HG02763 (cell line): ENCODE results near the gene HMOX2.

Experiments used
- ATAC-seq: cut with Tn5 transposase; IDR thresholded peaks from one replicate; pipeline ENCODE4 v1.9.1; 2021; ENCODE audit warnings: mild to moderate bottlenecking, moderate library complexity; ENCODE audit not compliant: unreplicated experiment

The HMOX2 gene

DNA sequence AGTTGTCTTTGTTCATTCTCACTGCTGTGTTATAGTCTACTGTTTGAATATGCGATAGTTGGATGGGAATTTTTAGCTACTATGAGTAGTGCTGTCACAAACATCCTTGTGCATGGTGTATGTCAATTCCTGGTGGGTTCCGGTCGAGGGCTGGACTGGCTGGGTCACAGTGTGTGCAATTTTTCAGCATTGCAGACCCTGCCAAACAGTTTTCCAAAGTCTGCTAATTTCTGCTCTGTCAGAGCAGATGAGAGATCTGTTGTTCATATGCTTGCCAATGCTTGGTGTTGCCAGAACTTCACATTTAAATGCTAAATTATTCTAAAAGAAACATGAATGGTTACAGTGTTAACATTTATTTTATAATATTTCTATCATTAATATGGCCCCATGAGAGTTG lies 76.3 kb downstream of the HMOX2 start:
- no peak for ATAC-seq

DNA sequence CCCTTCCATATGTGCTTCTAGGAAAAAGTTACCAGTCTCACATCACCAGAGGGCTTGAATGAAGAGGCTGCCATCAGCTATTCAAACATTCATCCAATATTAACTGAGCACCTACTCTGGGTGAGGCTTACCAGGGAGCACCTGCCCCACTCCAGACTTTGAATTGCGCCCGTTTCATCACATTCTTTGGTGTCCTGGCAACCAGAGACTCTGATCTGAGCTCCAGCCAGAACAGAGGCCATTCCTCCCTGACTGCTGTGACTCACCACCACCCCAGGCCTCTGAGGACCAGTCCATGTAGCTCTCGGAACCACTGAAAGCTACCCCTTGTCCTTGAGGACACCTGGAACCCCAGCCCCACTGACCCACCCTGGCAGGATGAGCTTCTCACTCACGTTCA lies 79.9 kb downstream of the HMOX2 start, which contains the start of gene C16orf96:
C16orf96 (plus strand) TSS at position 229 of the 400 bp plus-strand sequence; CDS start at position 379, 150 bp downstream.
- ATAC-seq: no peak

DNA sequence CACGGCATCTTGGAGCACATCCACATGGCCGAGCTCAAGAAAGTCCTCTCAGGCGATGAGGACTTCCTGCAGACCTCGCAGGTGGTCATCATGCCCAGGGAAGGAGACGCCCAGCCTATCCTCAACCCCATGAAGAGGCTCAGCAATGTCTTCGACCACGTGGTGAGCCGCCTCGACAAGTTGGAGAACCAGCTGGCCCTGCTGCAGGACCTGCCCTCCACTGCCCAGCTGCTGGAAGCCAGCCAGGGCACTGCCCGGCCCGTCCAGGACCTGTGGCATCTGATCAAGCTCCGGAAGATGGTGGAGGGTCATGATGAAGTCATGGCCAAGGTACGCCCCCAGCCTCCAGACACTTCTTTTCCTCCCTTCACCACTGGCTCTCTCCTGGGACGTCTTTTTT lies 80.4 kb downstream of the HMOX2 start:
- no peak for ATAC-seq

DNA sequence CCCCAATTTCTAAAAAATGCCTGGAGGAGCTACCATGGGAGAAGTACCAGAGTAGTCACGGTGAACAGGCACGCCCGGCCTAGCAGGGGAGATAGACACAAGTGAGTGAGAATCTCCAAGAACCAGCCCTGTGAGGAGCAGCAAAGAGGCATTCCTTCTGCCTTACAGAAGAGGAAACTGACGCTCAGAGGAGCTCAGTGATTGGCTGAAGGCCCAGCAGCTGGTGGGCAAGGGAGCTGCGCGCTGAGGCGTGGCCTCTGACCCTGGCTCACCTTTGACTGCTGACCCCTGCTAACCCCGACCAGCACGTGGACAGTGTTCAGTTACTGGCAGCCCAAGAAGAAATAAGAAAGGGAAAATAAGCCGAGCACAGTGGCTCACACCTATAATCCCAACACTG lies 81.8 kb downstream of the HMOX2 start:
- ATAC-seq: no peak
